Measurements from ENCODE around the gene GPR17.

Gene GPR17

DNA sequence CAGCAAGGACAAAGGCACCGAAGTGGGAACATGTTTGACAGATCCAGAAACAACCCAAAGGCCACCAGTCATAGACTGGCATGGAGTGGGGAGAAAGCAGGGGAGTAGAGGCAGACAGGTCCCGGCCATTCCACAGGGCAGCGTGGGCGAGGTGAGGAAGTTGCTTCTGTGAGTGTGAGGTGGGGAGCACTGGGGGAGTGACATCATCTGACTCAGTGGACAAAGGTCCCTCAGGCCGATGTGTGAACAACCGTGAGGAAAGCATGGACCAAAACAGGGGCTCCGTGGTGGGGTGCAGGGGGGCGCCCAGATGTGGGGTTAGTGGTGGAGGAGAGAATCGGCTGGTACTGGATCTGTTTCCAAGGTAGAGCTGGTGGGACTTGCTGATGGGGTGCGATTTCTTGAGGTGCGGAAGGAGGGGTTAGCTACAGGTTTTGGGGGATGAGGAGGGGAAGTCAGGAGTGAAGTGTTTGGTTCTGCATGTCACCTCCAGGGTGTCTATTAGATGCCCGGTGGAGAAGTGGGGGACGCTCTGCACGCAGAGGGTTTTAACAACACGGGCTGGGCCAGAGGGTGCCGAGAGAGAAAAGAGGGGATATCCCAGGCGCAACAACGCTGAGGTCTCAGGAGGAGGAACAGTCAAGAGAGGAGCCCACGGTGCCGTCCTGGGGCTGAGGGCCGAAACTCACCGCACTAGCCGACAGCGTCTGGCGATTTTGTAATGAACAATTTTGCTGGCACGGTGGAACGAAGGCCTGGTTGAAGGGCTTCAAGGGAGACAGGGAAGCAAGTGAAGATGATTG is 52.8 kb downstream of the GPR17 start:
- no peaks in the 10 kb centered on the region for H3K36me3 ChIP-seq (ENCODE audit: control insufficient read depth, insufficient read depth, low read length, severe bottlenecking)
- H3K9me3 ChIP-seq (ENCODE audit: control insufficient read depth, low read length) = no peaks in the 10 kb centered on the region
- H3K9ac ChIP-seq (ENCODE audit: low read length) = no peak overlapping the region
- no peak for DNase-seq (ENCODE audit: low read depth)
- H3K27me3 ChIP-seq (replicated peaks; ENCODE audit: control insufficient read depth, insufficient read depth, low read length) = no peaks in the 10 kb centered on the region
- peaks cover 28% of the 10 kb centered on the region for H3K4me1 ChIP-seq (ENCODE audit: control insufficient read depth, insufficient read depth, low read length)
- no peak overlapping the region for H3K4me3 ChIP-seq (ENCODE audit: low read length)

DNA sequence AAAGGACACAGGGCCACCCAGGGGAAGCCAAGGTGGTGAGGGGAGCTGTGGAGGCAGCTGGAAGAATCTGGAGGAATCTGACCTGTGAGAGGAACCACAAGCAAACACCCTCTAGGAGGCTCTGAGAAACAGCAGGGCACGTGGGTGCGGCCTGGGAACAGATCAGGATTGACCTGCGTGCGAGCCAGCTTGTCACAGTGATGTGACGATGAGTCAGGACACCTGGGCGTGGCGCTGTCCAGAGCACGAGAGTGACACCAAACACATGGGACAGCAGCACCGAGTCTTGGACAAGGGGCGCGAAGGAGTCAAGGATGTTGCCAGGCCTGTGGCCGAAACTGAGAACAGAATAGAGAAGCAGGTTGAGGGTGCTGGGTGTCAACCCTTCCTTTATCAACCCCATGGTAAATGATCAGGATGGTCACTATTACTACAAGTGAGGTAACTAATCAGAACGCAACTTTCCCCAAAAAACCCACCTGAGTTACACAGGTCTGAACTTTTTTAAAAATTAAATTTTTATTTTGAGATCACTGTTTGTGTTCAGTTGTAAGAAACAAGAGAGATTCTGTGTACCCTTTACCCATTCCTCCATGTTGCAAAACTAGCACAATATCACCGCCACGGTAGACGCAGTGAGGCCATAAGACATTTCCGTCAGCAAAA is 54.7 kb downstream of the GPR17 start:
- no peaks in the 10 kb centered on the region for H3K36me3 ChIP-seq (ENCODE audit: control insufficient read depth, insufficient read depth, low read length, severe bottlenecking)
- H3K4me3 ChIP-seq (ENCODE audit: low read length) = peak overlapping the region; percentile 91
- no peak for DNase-seq (ENCODE audit: low read depth)
- H3K4me1 ChIP-seq (ENCODE audit: control insufficient read depth, insufficient read depth, low read length) = peaks cover 42% of the 10 kb centered on the region
- no peaks in the 10 kb centered on the region for H3K27me3 ChIP-seq (replicated peaks; ENCODE audit: control insufficient read depth, insufficient read depth, low read length)
- peak overlapping the region; percentile 92 for H3K9ac ChIP-seq (ENCODE audit: low read length)
- H3K9me3 ChIP-seq (ENCODE audit: control insufficient read depth, low read length) = no peaks in the 10 kb centered on the region

DNA sequence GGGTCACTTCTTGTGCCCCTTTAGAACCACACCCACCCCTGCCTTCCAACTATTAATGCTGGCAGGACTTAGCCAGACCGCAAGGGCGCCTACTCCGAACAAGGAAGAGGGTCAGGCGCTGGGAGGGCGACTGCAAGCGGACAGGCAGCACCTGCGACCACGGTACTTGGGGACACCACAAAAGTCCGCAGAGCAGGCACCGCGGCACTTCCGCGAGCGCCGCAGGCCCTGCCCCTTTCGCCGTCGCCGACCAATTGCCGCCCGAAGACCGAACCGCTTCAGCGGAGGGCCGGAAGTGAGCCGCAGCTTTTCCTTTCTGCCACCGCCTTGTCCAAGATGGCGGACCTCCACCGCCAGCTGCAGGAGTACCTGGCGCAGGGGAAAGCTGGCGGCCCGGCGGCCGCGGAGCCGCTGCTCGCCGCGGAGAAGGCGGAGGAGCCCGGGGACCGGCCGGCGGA is 55.3 kb downstream of the GPR17 start, which contains the start of gene SFT2D3:
SFT2D3 (plus strand) TSS at position 305 of the 458 bp plus-strand sequence; CDS start at position 337, 32 bp downstream.
- Histone ChIP-seq H3K9me3 (ENCODE audit: control insufficient read depth, low read length) (no peaks in the 10 kb centered on the region), H3K36me3 (ENCODE audit: control insufficient read depth, insufficient read depth, low read length, severe bottlenecking) (no peaks in the 10 kb centered on the region), H3K9ac (ENCODE audit: low read length) (peak within 1 kb of the TSS; percentile 92), H3K27me3 (replicated peaks; ENCODE audit: control insufficient read depth, insufficient read depth, low read length) (no peaks in the 10 kb centered on the region), H3K4me1 (ENCODE audit: control insufficient read depth, insufficient read depth, low read length) (peaks cover 45% of the 10 kb centered on the region), H3K4me3 (ENCODE audit: low read length) (peak within 1 kb of the TSS; percentile 91)
- DNase-seq (ENCODE audit: low read depth) = peak; percentile 96

DNA sequence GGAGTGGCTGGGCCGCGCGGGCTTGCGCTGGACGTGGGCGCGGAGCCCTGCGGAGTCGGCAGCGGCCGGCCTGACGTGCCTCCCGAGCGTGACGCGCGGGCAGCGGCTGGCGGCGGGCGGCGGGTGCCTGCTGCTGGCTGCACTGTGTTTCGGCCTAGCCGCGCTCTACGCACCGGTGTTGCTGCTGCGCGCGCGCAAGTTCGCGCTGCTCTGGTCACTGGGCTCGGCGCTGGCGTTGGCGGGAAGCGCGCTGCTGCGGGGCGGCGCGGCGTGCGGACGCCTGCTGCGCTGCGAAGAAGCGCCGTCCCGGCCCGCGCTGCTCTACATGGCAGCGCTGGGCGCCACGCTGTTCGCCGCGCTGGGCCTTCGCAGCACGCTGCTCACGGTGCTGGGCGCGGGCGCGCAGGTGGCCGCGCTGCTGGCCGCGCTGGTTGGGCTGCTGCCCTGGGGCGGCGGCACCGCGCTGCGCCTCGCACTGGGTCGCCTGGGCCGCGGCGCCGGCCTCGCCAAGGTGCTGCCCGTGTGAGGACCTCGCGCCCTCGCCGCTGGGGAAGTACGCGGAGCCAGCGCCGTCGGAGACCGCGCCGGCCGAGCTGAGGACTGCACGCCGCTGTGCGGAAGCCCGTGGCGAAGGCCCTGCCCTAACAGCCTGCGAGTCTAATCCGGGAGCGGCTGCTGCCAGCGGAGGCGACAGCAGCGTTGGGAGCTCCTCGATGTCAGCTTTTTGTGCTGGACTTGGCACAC is 55.9 kb downstream of the GPR17 start:
- Histone ChIP-seq H3K4me1 (ENCODE audit: control insufficient read depth, insufficient read depth, low read length) (peaks cover 50% of the 10 kb centered on the region), H3K4me3 (ENCODE audit: low read length) (peak overlapping the region; percentile 91), H3K9me3 (ENCODE audit: control insufficient read depth, low read length) (no peaks in the 10 kb centered on the region), H3K27me3 (replicated peaks; ENCODE audit: control insufficient read depth, insufficient read depth, low read length) (no peaks in the 10 kb centered on the region), H3K9ac (ENCODE audit: low read length) (peak overlapping the region; percentile 92), H3K36me3 (ENCODE audit: control insufficient read depth, insufficient read depth, low read length, severe bottlenecking) (no peaks in the 10 kb centered on the region)
- DNase-seq (ENCODE audit: low read depth) = peak; percentile 85
